Measurements from ENCODE around the gene LPCAT2. TPM values are rescaled to one million over a fixed set of nuclear protein-coding genes. Genes with fewer than 3 reads are reported as not detected.

The LPCAT2 gene
- total RNA-seq, 1 experiment from 2014 or later = 7.1 TPM

- Mint-ChIP-seq H3K27me3 (ENCODE audit: low read depth) (no peaks in the 10 kb centered on the region), H3K27ac (no peak overlapping the region), H3K4me1 (0 out of 2 replicates have a peak, but pooled peaks cover 4% of the 10 kb centered on the region), H3K4me3 (no peak overlapping the region), H3K9me3 (no peaks in the 10 kb centered on the region), H3K36me3 (no peaks in the 10 kb centered on the region)
- CTCF ChIA-PET = interaction anchor here (2.1 kb wide), 1 partner anchor 78 kb away, joined by 21 read pairs; no protein-coding TSS in a partner anchor
- POLR2A ChIA-PET = no interaction called here
- TF ChIP-seq TCF7 (CRISPR knock-in tag; IDR thresholded peaks at IDR 0.05; ENCODE audit: low read depth) (no peak), ZNF263 (CRISPR knock-in tag; IDR thresholded peaks at IDR 0.05; ENCODE audit: low read depth) (no peak), USF1 (CRISPR knock-in tag; IDR thresholded peaks at IDR 0.05) (no peak)
- DNase-seq (ENCODE audit: low spot score) (no peak), ATAC-seq (no peak)
These were observed 33.7 kb downstream of the LPCAT2 start for GRCh38 chr16:55542459-55543082.

GRCh38 chr16:55543472-55543871, 34.6 kb downstream of the LPCAT2 start:
- POLR2A ChIA-PET = no interaction called here
- no peak for DNase-seq (ENCODE audit: low spot score)
- Mint-ChIP-seq H3K27ac (no peak overlapping the region), H3K4me1 (0 out of 2 replicates have a peak, but pooled peaks cover 4% of the 10 kb centered on the region), H3K36me3 (no peaks in the 10 kb centered on the region), H3K4me3 (no peak overlapping the region), H3K9me3 (no peaks in the 10 kb centered on the region), H3K27me3 (ENCODE audit: low read depth) (no peaks in the 10 kb centered on the region)
- ATAC-seq = no peak
- TF ChIP-seq NR3C1 (CRISPR knock-in tag; conservative IDR thresholded peaks at IDR 0.05; ENCODE audit: low read depth) (no peak), IRF2 (CRISPR knock-in tag; IDR thresholded peaks at IDR 0.05; ENCODE audit: borderline replicate concordance, low read depth) (no peak), ZNF121 (CRISPR knock-in tag; IDR thresholded peaks at IDR 0.05) (no peak), MLX (CRISPR knock-in tag; IDR thresholded peaks at IDR 0.05) (no peak), NR2C2 (CRISPR knock-in tag; IDR thresholded peaks at IDR 0.05) (no peak), ZNF138 (CRISPR knock-in tag; conservative IDR thresholded peaks at IDR 0.05) (no peak), TP53 (CRISPR knock-in tag; IDR thresholded peaks at IDR 0.05) (no peak), TEAD1 (CRISPR knock-in tag; IDR thresholded peaks at IDR 0.05) (no peak), TEAD4 (CRISPR knock-in tag; IDR thresholded peaks at IDR 0.05) (no peak), ZNF396 (CRISPR knock-in tag; IDR thresholded peaks at IDR 0.05; ENCODE audit: borderline replicate concordance) (no peak), TCF7 (CRISPR knock-in tag; IDR thresholded peaks at IDR 0.05; ENCODE audit: low read depth) (no peak), ZNF671 (CRISPR knock-in tag; IDR thresholded peaks at IDR 0.05) (no peak), NFATC4 (CRISPR knock-in tag; IDR thresholded peaks at IDR 0.05) (no peak), ZSCAN18 (CRISPR knock-in tag; IDR thresholded peaks at IDR 0.05) (no peak), RELA (CRISPR knock-in tag; IDR thresholded peaks at IDR 0.05; ENCODE audit: borderline replicate concordance) (no peak), KAT7 (CRISPR knock-in tag; IDR thresholded peaks at IDR 0.05; ENCODE audit: borderline replicate concordance) (no peak)
- TF ChIP-seq, protein P1, sequence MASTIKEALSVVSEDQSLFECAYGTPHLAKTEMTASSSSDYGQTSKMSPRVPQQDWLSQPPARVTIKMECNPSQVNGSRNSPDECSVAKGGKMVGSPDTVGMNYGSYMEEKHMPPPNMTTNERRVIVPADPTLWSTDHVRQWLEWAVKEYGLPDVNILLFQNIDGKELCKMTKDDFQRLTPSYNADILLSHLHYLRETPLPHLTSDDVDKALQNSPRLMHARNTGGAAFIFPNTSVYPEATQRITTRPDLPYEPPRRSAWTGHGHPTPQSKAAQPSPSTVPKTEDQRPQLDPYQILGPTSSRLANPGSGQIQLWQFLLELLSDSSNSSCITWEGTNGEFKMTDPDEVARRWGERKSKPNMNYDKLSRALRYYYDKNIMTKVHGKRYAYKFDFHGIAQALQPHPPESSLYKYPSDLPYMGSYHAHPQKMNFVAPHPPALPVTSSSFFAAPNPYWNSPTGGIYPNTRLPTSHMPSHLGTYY (CRISPR knock-in tag; IDR thresholded peaks at IDR 0.05) = no peak
- TF ChIP-seq, protein P2, sequence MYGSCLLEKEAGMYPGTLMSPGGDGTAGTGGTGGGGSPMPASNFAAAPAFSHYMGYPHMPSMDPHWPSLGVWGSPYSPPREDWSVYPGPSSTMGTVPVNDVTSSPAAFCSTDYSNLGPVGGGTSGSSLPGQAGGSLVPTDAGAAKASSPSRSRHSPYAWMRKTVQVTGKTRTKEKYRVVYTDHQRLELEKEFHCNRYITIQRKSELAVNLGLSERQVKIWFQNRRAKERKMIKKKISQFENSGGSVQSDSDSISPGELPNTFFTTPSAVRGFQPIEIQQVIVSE (CRISPR knock-in tag; IDR thresholded peaks at IDR 0.05; ENCODE audit: borderline replicate concordance) = no peak
- CTCF ChIA-PET = no interaction called here
